Breast epithelium (tissue), 3 donors: ENCODE results near the gene DDX10.

Experiments used
- POLR2AphosphoS5 ChIP-seq, 3 donors: sonication (generic); formaldehyde crosslinking; IDR thresholded peaks; one replicate each; pipeline ENCODE4 v1.6.1; 2017; ENCODE audit warnings: antibody characterized with exemption in 3 of 3
- TF ChIP-seq, protein P1 (sequence below), 3 donors: fragments of 450-650 bp; IDR thresholded peaks; one replicate each; pipeline ENCODE4 v1.5.1; 2016 to 2017; ENCODE audit warnings: antibody characterized with exemption in 3 of 3, mild to moderate bottlenecking in 3 of 3, moderate library complexity in 3 of 3

DNA sequence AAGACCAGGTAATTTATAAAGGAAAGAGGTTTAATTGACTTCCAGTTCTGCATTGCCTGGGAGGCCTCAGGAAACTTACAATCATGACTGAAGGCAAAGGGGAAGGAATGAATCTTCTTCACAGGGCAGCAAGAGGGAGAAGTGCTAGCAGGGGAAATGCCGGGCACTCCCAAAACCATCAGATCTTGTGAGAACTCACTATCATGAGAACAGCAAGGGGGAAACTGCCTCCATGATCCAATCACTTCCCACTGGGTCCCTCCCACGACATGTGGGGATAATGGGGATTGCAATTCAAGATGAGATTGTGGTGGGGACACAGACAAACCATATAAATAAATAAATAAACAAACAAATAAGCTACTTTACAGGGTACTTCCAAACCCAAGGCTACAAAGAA is 42.5 kb upstream of the DDX10 start:
- no peak for TF ChIP-seq POLR2AphosphoS5 (IDR thresholded peaks at IDR 0.05)
- TF ChIP-seq, protein P1, sequence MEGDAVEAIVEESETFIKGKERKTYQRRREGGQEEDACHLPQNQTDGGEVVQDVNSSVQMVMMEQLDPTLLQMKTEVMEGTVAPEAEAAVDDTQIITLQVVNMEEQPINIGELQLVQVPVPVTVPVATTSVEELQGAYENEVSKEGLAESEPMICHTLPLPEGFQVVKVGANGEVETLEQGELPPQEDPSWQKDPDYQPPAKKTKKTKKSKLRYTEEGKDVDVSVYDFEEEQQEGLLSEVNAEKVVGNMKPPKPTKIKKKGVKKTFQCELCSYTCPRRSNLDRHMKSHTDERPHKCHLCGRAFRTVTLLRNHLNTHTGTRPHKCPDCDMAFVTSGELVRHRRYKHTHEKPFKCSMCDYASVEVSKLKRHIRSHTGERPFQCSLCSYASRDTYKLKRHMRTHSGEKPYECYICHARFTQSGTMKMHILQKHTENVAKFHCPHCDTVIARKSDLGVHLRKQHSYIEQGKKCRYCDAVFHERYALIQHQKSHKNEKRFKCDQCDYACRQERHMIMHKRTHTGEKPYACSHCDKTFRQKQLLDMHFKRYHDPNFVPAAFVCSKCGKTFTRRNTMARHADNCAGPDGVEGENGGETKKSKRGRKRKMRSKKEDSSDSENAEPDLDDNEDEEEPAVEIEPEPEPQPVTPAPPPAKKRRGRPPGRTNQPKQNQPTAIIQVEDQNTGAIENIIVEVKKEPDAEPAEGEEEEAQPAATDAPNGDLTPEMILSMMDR (IDR thresholded peaks at IDR 0.05): no peak
